NCI-H82 treated with DMSO at 0.1 percent for 48 hours (cell line): ENCODE results near the gene ISM1.

Source experiments
- DNase-seq: peaks from one replicate; lab custom pipeline; 2025; ENCODE audit not compliant: unreplicated experiment; lab: John Stamatoyannopoulos, UW

Gene ISM1

DNA sequence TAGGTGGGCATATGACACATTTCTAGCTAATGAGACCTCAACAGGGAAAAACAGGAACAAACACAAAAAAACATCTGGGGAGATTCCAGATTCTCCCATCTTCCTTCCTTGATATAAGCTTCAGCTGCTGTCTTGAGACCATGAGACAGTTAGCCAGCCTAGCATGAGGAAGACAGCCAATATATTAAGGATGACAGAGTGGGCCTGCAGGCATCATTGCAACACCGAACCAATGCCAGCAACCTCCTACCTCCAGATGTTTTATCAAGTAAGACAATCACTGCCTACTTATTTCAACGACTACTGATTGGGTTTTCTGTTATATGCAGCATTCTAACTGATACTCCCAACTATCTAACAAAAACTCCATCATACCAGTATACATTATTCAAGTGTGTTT, 119.0 kb downstream of the ISM1 start:
- DNase-seq, result no peak

- DNase-seq, result no peak
Observed at GRCh38 chr20:13341737-13342393, 120.8 kb downstream of the ISM1 start.

DNA sequence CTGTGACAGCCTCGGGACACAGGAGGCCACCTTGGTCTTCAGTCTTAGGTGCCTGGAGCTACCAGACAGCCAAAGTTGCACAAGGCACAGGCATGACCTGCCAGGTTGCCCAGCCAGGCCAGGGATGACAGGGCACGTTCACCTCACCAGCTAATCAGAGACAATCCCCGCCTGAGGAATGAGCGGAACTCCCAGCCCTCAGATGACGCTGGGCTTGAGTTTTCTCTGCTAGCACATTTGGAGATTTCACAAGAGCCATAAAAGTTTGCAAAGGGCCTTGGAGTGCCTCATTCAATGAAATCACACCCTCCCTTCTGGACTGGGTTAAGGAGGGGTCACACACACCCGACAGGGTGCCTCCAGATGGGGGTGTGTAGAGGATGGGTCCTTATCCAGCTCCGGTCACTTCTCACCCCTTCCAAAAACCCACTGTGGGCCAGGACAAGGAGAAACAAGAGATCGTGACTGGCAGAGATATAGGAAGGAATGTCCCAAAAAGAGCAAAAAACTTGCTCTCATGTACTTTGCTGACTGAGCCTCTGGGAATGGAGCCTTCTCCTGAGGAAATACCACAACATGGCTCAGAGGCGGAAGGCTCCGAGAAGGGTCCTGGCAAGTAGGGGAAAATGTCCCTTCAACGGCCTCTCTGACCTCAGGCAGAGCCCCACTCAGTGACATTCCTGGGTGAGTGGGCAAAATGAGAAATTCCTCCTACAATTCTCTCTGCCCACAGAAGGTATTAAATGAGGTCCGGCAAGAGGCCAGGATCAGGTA, 121.6 kb downstream of the ISM1 start:
- DNase-seq, result no peak

DNA sequence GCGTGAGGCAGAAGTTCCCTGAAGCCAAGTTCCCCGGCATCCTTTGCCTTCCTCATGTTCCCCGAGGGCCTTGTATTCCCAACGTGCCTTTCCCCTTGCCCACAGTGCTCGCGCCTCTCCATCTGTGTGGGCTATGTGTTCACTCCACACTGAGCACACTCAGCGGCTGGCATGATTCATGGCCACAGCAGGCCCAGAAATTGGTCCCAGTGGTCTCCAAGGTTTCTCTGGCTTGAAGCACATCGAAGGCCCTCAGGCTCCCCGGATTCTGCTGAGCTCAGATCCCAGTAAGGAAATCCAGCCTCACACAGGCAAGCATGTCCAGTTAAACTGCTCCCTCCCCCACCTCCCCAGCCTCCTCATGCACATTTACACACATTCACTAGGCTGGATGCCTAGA, 123.6 kb downstream of the ISM1 start:
- no peak for DNase-seq

- no peak for DNase-seq
Observed at GRCh38 chr20:13348311-13349234, 127.5 kb downstream of the ISM1 start.

DNA sequence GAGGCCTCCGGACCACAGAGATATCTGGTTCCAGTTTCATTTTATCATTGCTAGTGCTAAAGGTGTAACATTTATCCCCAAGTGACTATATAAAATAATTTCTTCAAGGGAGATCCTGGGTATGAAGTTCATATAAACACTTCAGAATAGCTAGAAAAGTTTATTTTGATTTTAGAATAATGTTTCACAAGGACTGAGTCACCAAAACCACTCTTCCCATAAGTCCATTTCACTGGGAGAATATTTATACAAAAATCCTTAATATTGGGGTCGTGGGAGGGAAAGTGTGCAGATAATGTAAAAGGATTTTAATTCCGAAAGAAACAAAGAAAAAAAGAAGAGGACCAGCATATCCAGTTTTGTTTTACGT, 128.1 kb downstream of the ISM1 start:
- no peak for DNase-seq
